ENCODE results near the gene POLE. TPM values are rescaled to one million over a fixed set of nuclear protein-coding genes. Genes with fewer than 3 reads are reported as not detected.

Gene POLE
- total and polyA plus RNA-seq, 9 of the 15 experiments (the other 6 are each of a cell fraction or from before 2014, with no cell fraction given): 2.4 to 154 (median 49.6) TPM

GRCh38 chr12:132658149-132658894 lies 28.8 kb downstream of the POLE start (continued):
- no peak for TF ChIP-seq BCLAF1 (IDR thresholded peaks at IDR 0.05; ENCODE audit: borderline replicate concordance in 1 of 2, control insufficient read depth in 1 of 2, low read depth in 2 of 2, low read length in 1 of 2)
- TF ChIP-seq ASH1L (IDR thresholded peaks at IDR 0.05; ENCODE audit: borderline replicate concordance, low read depth, partially characterized antibody): no peak
- no peak for TF ChIP-seq NCOA2 (IDR thresholded peaks at IDR 0.05; ENCODE audit: partially characterized antibody in 2 of 2)
- no peak for TF ChIP-seq SUPT5H (IDR thresholded peaks at IDR 0.05)
- no peak for TF ChIP-seq CBFB (CRISPR knock-in tag; IDR thresholded peaks at IDR 0.05)
- TF ChIP-seq TFE3 (CRISPR knock-in tag; IDR thresholded peaks at IDR 0.05): no peak
- TF ChIP-seq ZBTB11 (CRISPR knock-in tag; IDR thresholded peaks at IDR 0.05): peak in 1 of 3 experiments; percentile 66; a peak in 2 of 6 replicates
- no peak for TF ChIP-seq TAF1 (IDR thresholded peaks at IDR 0.05; ENCODE audit: control insufficient read depth, extremely low read depth, insufficient read depth, low read length, severe bottlenecking)
- TF ChIP-seq ILK (tag; IDR thresholded peaks at IDR 0.05; ENCODE audit: borderline replicate concordance, low read depth): no peak
- TF ChIP-seq FOXA1 (IDR thresholded peaks at IDR 0.05; ENCODE audit: borderline replicate concordance): no peak
- no peak for TF ChIP-seq E2F6 (IDR thresholded peaks at IDR 0.05; ENCODE audit: borderline replicate concordance in 1 of 2, extremely low read depth in 1 of 2, insufficient read depth in 1 of 2, insufficient read length in 1 of 2, low read depth in 1 of 2, low read length in 1 of 2, poor library complexity in 1 of 2, severe bottlenecking in 1 of 2)
- no peak for TF ChIP-seq ZNF79 (CRISPR knock-in tag; IDR thresholded peaks at IDR 0.05; ENCODE audit: low read depth)
- TF ChIP-seq CBX8 (IDR thresholded peaks at IDR 0.05; ENCODE audit: borderline replicate concordance, extremely low read depth, low read depth, low read length, poor library complexity, severe bottlenecking): no peak
- TF ChIP-seq PTRF (tag; IDR thresholded peaks at IDR 0.05): no peak
